PC-9 (cell line): Measurements from ENCODE around the gene KLHL17.

Source experiments
- CTCF ChIP-seq: fragments of 200-600 bp; sonication (generic); conservative IDR thresholded peaks from 2 replicates; pipeline ENCODE4 v1.6.1; 2017; ENCODE audit warnings: mixed run types, antibody characterized with exemption, mild to moderate bottlenecking, moderate library complexity
- EZH2 ChIP-seq: fragments of 200-600 bp; sonication (generic); IDR thresholded peaks from 2 replicates; pipeline ENCODE4 v1.8.0; 2017; ENCODE audit warnings: antibody characterized with exemption, low read depth

GRCh38 chr1:980602-981395 lies 20.4 kb downstream of the KLHL17 start:
- TF ChIP-seq CTCF = no peak
- TF ChIP-seq EZH2 = no peak
